DND-41 (cell line): ENCODE measurements around the gene C11orf21.

ENCODE experiments used
- ATAC-seq: fragments of 200-7000 bp; cut with Tn5 transposase; 3 replicates; pipeline ENCODE4 v1.9.1; 2021; ENCODE audit warnings: low read depth; ENCODE audit not compliant: insufficient read depth
- DNase-seq: peaks from one replicate; pipeline ENCODE4 v3.0.0-alpha.2; 2020
- H2AFZ ChIP-seq: 2 replicates; pipeline ENCODE4 v1.6.0; 2012; ENCODE audit warnings: low read depth, low read length
- H3K27ac ChIP-seq: 2 replicates; pipeline ENCODE4 v1.5.1; 2012; ENCODE audit warnings: low read length, inconsistent platforms
- H3K27me3 ChIP-seq: fragments of 200-600 bp; sonication (generic); 2 replicates; pipeline ENCODE4 v1.6.0; 2012; ENCODE audit warnings: low read length, mild to moderate bottlenecking, inconsistent platforms; ENCODE audit not compliant: insufficient read depth, poor library complexity
- H3K36me3 ChIP-seq: 2 replicates; pipeline ENCODE4 v1.5.1; 2012; ENCODE audit warnings: low read length, inconsistent platforms; ENCODE audit not compliant: insufficient read depth
- H3K4me1 ChIP-seq: 2 replicates; pipeline ENCODE4 v1.5.1; 2012; ENCODE audit warnings: mild to moderate bottlenecking, low read length; ENCODE audit not compliant: insufficient read depth
- H3K4me2 ChIP-seq: 2 replicates; pipeline ENCODE4 v1.6.0; 2012; ENCODE audit warnings: mild to moderate bottlenecking, moderate library complexity, low read length, inconsistent platforms; ENCODE audit not compliant: insufficient read depth
- H3K4me3 ChIP-seq, 2 experiments: fragments of 200-600 bp in 1 of 2; shearing (Covaris generic) in 1 of 2; 2 replicates each; pipeline ENCODE4 v1.5.1; 2012 to 2016; ENCODE audit warnings: inconsistent platforms in 2 of 2, low read length in 2 of 2, mild to moderate bottlenecking in 2 of 2, low read depth in 1 of 2, moderate library complexity in 1 of 2
- H3K79me2 ChIP-seq: 2 replicates; pipeline ENCODE4 v1.6.0; 2012; ENCODE audit warnings: low read length, inconsistent platforms; ENCODE audit not compliant: insufficient read depth
- H3K9ac ChIP-seq: 2 replicates; pipeline ENCODE4 v1.6.0; 2012; ENCODE audit warnings: low read depth, mild to moderate bottlenecking, inconsistent platforms, low read length, moderate library complexity
- H3K9me3 ChIP-seq: 2 replicates; pipeline ENCODE4 v1.5.1; 2012; ENCODE audit warnings: low read length, moderate library complexity, mild to moderate bottlenecking, inconsistent platforms; ENCODE audit not compliant: insufficient read depth, severe bottlenecking
- H4K20me1 ChIP-seq: 2 replicates; pipeline ENCODE4 v1.6.0; 2012; ENCODE audit warnings: low read length; ENCODE audit not compliant: insufficient read depth
- EZH2 ChIP-seq: IDR thresholded peaks from 3 replicates; pipeline ENCODE4 v1.6.1; 2012; ENCODE audit warnings: borderline replicate concordance, low read depth, mild to moderate bottlenecking, moderate library complexity, low read length, inconsistent platforms; ENCODE audit not compliant: severe bottlenecking
- TF ChIP-seq, protein P1 (sequence below): IDR thresholded peaks from 2 replicates; pipeline ENCODE4 v1.5.1; 2012; ENCODE audit warnings: borderline replicate concordance, low read length, moderate library complexity, mild to moderate bottlenecking; ENCODE audit not compliant: poor library complexity, severe bottlenecking; ENCODE audit errors: extremely low read depth

Gene C11orf21

DNA sequence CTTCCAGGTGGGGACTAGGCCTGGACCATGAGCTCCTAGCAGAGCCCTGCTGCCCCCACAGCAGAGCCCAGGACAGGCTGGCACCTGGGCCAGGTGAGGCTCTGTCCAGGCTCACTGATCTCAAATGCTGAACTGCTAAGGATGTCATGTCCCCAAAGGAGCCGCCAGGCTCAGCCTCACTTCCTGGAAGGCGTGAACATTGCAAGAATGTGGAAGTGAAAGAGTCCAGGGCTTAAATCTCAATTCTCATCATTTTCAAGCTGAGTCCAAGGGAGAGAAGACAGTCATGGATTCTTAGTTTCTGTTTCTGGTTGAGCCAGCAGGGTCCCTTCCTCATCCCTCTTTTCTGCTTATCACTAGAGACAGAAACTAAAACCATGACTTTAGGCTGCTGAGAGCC is 36.3 kb downstream of the C11orf21 start:
- Histone ChIP-seq H3K27ac (peak overlapping the region; percentile 96), H3K27me3 (no peaks in the 10 kb centered on the region), H3K4me1 (peaks cover 73% of the 10 kb centered on the region), H3K4me3 (peak overlapping the region in 1 of 2 experiments; percentile 38; a peak in 2 of 4 replicates), H3K79me2 (no peaks in the 10 kb centered on the region), H3K9ac (peak overlapping the region; percentile 74), H2AFZ (peak overlapping the region; percentile 49), H4K20me1 (no peaks in the 10 kb centered on the region), H3K36me3 (no peaks in the 10 kb centered on the region), H3K9me3 (no peaks in the 10 kb centered on the region), H3K4me2 (peak overlapping the region; percentile 54)
- DNase-seq (no peak), ATAC-seq (no peak; the same call in 2 of the 3 replicates)
- TF ChIP-seq EZH2 = no peak
- TF ChIP-seq, protein P1, sequence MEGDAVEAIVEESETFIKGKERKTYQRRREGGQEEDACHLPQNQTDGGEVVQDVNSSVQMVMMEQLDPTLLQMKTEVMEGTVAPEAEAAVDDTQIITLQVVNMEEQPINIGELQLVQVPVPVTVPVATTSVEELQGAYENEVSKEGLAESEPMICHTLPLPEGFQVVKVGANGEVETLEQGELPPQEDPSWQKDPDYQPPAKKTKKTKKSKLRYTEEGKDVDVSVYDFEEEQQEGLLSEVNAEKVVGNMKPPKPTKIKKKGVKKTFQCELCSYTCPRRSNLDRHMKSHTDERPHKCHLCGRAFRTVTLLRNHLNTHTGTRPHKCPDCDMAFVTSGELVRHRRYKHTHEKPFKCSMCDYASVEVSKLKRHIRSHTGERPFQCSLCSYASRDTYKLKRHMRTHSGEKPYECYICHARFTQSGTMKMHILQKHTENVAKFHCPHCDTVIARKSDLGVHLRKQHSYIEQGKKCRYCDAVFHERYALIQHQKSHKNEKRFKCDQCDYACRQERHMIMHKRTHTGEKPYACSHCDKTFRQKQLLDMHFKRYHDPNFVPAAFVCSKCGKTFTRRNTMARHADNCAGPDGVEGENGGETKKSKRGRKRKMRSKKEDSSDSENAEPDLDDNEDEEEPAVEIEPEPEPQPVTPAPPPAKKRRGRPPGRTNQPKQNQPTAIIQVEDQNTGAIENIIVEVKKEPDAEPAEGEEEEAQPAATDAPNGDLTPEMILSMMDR = no peak

DNA sequence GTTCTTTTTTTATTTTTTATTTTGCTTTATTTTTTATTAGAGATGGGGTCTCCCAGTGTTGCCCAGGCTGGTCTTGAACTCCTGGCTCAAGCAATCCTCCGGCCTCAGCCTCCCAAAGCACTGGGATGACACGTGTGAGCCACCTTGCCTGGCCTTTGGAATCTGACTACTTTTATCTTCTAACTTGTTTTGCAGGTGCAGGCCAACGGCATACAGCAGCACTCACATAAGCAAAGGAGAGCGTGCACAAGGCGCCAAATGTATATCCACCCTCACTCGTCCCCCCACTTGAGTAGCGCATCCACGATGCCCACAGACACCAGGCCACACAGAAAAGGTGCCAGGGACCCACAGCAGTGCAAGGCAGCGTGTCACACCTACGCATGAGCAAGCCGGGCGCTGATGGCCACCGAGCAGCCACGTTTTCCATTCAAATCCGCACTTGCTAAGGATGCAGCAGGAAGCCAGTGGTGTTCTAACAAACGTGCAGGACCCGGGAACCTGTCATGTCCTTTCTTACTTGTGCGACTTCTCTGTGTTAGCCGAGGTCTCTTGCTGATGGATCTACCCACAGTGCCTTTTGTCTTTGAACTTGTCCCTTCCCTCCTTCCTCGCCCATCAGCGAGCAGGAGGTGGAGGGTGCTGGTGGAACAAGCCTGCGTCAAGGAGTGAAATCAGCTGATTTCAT is 37.2 kb downstream of the C11orf21 start:
- H3K36me3 ChIP-seq = no peaks in the 10 kb centered on the region
- peak overlapping the region; percentile 74 for H3K9ac ChIP-seq
- DNase-seq = peak; percentile 9
- peak overlapping the region; percentile 54; the same call in 1 of the 2 replicates for H3K4me2 ChIP-seq
- no peak overlapping the region for H3K4me3 ChIP-seq
- H3K27ac ChIP-seq = peak overlapping the region; percentile 96
- H2AFZ ChIP-seq = peak overlapping the region; percentile 38; the same call in 1 of the 2 replicates
- no peaks in the 10 kb centered on the region for H3K79me2 ChIP-seq
- H3K9me3 ChIP-seq = no peaks in the 10 kb centered on the region
- H4K20me1 ChIP-seq = no peaks in the 10 kb centered on the region
- no peak for TF ChIP-seq EZH2
- TF ChIP-seq, protein P1 = no peak
- H3K4me1 ChIP-seq = peaks cover 68% of the 10 kb centered on the region
- H3K27me3 ChIP-seq = no peaks in the 10 kb centered on the region
- no peak for ATAC-seq

DNA sequence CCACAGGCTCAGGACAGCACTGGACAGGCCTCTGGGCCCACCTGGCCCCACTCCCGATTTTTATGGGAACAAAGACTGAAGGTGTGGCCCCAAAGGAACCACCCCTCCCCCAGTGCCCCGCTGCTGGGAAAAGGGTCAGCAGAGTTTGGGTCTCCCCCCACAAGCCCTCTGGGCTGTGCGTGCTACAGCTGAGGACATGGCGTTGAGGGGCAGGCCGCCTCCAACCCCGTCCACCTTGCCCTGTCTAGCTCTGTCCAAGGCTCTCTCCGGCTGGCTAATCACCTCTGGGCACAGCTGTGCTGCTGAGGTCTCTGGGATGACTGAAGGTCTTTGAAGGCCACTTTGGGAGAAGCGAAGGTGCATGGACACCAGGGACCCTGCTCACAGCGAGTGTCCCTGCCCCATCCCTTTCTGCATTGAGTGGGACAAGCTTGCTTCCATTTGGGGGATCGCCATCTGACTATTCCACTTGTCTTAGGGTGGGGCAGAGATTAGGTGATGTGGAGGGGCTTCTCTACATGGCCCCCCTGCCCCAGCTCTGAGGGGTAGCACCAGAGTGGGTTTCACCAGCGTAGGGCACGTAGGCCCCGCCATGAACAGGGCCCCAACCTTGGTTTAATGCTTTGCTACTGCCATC is 37.9 kb downstream of the C11orf21 start:
- H3K36me3 ChIP-seq = no peaks in the 10 kb centered on the region
- H3K27me3 ChIP-seq = no peaks in the 10 kb centered on the region
- no peak for TF ChIP-seq EZH2
- TF ChIP-seq, protein P1 = no peak
- no peaks in the 10 kb centered on the region for H4K20me1 ChIP-seq
- no peak for DNase-seq
- no peaks in the 10 kb centered on the region for H3K79me2 ChIP-seq
- peaks cover 61% of the 10 kb centered on the region for H3K4me1 ChIP-seq
- H2AFZ ChIP-seq = no peak overlapping the region
- peak overlapping the region; percentile 96; the same call in 1 of the 2 replicates for H3K27ac ChIP-seq
- no peak overlapping the region for H3K4me3 ChIP-seq
- no peak for ATAC-seq
- H3K4me2 ChIP-seq = no peak overlapping the region
- H3K9ac ChIP-seq = no peak overlapping the region
- H3K9me3 ChIP-seq = no peaks in the 10 kb centered on the region
